ENCODE data around the gene SMIM22. TPM values are rescaled to one million over a fixed set of nuclear protein-coding genes. Genes with fewer than 3 reads are reported as not detected.

Gene SMIM22, protein sequence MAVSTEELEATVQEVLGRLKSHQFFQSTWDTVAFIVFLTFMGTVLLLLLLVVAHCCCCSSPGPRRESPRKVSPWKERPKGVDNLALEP
- not detected for total RNA-seq

DNA sequence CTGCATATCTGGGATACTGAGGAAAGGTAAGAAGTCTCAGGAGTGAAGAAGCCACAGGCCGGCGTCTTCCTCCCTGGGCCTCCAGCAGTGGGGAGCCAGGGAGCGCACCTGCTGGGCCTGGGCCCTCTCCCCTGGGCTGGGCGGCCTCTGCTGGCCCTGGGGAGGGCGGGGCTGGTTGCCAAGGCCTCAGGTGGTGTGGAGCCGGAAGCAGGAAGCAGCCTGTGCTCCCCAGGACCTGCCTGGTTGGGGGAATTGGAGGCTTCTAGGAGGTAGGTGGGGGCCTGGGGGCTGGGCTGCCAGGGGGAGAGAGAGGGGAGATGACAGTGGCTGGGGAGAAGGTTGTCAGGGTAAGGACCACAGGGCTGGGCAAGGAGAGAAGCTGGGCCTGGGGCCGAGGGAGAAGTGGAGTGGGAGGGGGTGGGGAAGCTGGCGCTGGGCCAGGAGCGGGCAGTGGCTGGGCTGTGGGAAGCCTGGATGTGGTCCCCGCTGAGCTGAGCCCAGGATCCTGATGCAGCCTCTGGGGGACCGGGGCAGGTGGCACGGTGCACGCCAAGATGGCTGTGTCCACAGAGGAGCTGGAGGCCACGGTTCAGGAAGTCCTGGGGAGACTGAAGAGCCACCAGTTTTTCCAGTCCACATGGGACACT is at the start of gene SMIM22:
Gene SMIM22 (plus strand): TSS at position 189 of the 647 bp plus-strand sequence. CDS start 366 bp downstream, at position 555.
- no peak for ATAC-seq (ENCODE audit: low FRiP score)
- TF ChIP-seq, protein P1, sequence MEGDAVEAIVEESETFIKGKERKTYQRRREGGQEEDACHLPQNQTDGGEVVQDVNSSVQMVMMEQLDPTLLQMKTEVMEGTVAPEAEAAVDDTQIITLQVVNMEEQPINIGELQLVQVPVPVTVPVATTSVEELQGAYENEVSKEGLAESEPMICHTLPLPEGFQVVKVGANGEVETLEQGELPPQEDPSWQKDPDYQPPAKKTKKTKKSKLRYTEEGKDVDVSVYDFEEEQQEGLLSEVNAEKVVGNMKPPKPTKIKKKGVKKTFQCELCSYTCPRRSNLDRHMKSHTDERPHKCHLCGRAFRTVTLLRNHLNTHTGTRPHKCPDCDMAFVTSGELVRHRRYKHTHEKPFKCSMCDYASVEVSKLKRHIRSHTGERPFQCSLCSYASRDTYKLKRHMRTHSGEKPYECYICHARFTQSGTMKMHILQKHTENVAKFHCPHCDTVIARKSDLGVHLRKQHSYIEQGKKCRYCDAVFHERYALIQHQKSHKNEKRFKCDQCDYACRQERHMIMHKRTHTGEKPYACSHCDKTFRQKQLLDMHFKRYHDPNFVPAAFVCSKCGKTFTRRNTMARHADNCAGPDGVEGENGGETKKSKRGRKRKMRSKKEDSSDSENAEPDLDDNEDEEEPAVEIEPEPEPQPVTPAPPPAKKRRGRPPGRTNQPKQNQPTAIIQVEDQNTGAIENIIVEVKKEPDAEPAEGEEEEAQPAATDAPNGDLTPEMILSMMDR (IDR thresholded peaks at IDR 0.05): no peak

DNA sequence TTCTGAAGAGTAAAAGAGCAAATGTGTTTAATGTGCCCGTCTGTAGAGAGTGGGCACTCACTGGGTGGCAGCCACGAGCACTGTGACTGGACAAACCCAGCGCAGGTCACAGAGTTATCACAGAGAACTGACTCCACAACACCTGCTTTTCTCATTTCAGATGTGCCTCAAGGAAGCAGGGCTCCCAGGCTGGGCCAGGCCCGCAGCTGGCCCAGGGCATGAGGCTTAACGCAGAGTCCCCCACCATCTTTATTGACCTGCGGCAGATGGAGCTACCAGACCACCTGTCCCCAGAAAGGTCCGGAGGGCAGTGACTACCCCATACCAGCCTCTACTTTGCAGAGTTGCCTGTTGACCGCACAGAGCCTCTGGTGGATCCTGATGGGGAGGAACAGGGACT is 49.0 kb upstream of the SMIM22 start:
- ATAC-seq (ENCODE audit: low FRiP score) (no peak), DNase-seq (ENCODE audit: low spot score) (no peak)
- TF ChIP-seq, protein P1 (IDR thresholded peaks at IDR 0.05): no peak

More for the DNA sequence above, at the start of gene SMIM22:
- no peak for DNase-seq (ENCODE audit: low spot score)

DNA sequence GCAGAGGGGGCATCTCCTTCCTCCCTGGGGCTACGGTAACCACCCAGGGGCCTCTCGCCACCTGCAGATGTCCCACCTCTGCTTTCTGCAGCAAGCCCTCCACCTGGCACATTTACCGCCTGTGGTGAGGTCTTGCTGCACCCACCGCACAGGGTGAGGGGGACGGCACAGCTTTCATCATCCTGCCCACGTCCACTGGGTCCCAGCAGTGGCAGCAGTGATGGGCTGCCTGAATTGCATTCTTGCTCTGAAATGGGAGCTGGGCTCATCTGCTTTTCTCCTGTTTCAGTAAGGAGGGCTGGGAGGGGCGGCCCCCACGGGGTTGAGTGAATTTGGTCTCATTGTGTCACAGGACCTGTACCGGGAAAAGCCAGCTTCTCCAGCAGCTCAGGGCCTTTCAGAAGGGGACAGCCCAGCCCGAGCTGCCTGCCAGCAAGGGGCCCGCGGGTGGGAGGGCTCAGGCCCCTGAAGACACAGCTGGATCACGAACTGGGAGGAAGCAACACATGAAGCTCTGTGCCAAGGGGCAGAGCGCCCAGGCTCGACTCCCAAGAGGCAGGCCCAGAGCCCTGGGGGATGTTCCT is 48.1 kb upstream of the SMIM22 start:
- ATAC-seq (ENCODE audit: low FRiP score) (no peak), DNase-seq (ENCODE audit: low spot score) (no peak)
- TF ChIP-seq, protein P1 (IDR thresholded peaks at IDR 0.05): no peak

DNA sequence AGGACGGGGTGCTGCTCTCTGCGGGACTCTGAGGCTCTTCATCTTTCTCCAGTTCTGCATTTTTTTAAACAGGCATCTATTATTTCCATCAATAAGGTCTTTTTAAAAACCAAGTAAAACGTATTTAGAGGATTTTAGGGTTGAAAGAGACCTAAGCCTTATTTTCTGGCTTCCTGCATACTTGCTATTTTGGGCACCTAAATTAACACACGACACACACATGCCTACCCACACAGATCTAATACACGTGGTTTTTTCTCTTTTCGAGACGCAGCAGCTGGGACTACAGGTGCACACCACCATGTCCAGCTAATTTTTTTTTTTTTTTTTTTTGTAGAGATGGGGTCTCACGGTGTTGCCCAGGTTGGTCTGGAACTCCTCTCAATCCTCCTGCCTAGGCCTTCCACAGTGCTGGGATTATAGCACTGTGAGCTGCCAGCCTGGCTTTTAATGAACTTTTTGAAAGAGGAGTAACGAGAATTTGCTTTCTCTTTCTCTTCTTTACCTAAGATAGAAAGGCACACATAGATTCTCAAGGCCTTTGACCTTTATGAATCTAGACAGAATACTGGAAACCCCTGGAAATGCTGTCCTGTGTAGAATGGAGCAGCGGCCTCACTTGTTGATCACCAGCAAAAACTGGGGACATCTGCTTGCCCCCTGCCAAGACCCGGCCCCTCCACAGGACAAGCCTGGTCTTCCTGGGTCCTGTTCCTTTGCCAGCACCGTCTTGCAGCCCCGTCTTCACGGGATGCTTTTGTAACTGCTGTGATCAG is 47.1 kb upstream of the SMIM22 start:
- no peak for ATAC-seq (ENCODE audit: low FRiP score)
- no peak for DNase-seq (ENCODE audit: low spot score)
- TF ChIP-seq, protein P1 (IDR thresholded peaks at IDR 0.05): no peak

DNA sequence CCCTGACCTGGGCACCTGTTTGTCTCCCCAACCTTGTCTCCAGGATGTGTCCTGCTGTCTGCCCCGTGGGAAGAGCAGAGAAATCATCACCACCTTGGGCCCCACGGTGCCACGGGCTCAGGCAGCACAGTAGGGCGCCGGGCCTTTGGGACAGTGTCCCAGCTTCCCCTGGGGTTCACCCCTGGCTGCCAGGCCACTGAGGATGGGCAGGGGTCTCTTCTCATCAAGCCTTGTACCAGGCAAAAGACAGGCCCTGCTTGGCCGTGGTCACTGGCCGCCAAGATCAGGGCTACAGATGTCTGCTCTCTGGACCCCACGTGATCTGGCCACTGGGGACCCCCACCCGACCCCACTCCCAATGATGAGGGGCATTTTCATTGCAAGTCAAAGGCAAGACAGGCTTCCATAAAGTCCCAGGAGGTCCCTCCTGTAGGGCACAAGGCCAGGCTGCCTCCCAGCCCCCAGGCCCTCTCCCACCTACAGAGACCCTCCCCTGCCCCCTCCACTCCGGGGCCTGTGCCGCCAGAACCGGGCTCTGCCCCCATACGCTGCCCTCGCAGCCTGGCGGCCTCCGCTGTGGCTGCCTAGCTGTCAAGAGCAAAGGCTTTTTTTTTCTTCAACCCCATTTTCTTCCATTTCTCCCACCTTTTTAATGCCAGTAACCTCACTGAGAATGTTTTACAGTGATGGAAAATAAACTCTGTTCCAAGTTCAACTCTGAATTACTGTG is 46.3 kb upstream of the SMIM22 start:
- TF ChIP-seq, protein P1 (IDR thresholded peaks at IDR 0.05): no peak
- ATAC-seq (ENCODE audit: low FRiP score) (no peak), DNase-seq (ENCODE audit: low spot score) (no peak)

DNA sequence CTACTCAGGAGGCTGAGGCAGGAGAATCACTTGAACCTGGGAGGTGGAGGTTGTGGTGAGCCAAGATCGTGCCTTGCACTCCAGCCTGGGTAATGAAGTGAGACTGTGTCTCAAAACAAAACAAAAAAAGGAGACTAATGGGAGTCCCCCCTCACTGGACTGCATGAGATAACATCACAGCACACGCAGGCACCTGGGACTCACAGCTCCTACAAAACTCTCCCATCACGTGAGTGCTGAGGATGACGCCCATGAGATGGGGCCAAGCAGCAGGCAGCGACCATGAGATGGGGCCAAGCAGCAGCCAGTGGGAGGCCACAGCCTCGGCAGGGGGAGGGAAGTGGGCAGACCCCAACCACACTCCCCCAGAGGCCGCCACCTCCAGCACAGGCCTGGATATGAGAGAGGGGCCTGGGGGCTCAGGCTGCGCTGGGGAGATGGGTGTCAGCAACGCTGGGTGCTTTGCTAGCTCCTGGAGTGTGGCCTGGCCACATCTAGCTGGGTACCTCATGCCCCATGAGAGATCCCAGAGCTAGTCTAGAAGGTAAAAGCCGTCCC is 45.4 kb upstream of the SMIM22 start:
- TF ChIP-seq, protein P1 (IDR thresholded peaks at IDR 0.05): no peak
- DNase-seq (ENCODE audit: low spot score): no peak
- ATAC-seq (ENCODE audit: low FRiP score): no peak

Data from omental fat pad (tissue), 4 donors.